Activated CD4-positive, alpha-beta T cell treated with anti-CD3 and anti-CD28 coated beads for 36 hours (primary cell): ENCODE results near the gene PROK1. TPM values are rescaled to one million over a fixed set of nuclear protein-coding genes. Genes with fewer than 3 reads are reported as not detected.

Experiments used
- ATAC-seq: fragments of 200-7000 bp; cut with Tn5 transposase; one replicate; pipeline ENCODE4 v1.10.0; 2021; ENCODE audit warnings: mild to moderate bottlenecking, moderate library complexity
- CTCF ChIA-PET: fragments of 350-600 bp; sonication (Branson Sonifier 250); formaldehyde crosslinking; loops from one replicate; lab custom pipeline; 2021; ENCODE audit warnings: antibody characterized with exemption; lab: Charles Lee
- POLR2A ChIA-PET: fragments of 350-600 bp; sonication (Branson Sonifier 250); formaldehyde crosslinking; loops from one replicate; lab custom pipeline; 2021; ENCODE audit warnings: antibody characterized with exemption, inconsistent platforms; lab: Charles Lee
- DNase-seq: peaks from one replicate; pipeline ENCODE4 v3.0.0-alpha.2; 2020
- H3K27ac Mint-ChIP-seq: one replicate; pipeline ENCODE4 v1.8.0; 2021; ENCODE audit warnings: mixed read lengths
- H3K27me3 Mint-ChIP-seq: one replicate; pipeline ENCODE4 v1.8.0; 2021; ENCODE audit warnings: mixed read lengths
- H3K36me3 Mint-ChIP-seq: one replicate; pipeline ENCODE4 v1.8.0; 2021; ENCODE audit warnings: low read depth, mixed read lengths
- H3K4me1 Mint-ChIP-seq: one replicate; pipeline ENCODE4 v1.8.0; 2021; ENCODE audit warnings: mixed read lengths
- H3K4me3 Mint-ChIP-seq: one replicate; pipeline ENCODE4 v1.8.0; 2021; ENCODE audit warnings: mild to moderate bottlenecking, moderate library complexity, mixed read lengths
- H3K9me3 Mint-ChIP-seq: one replicate; pipeline ENCODE4 v1.8.0; 2021; ENCODE audit warnings: low read depth, mixed read lengths
- intact Hi-C, 2 experiments: fragments of 100-400 bp; cut with DNase I in 1 of 2; cut with micrococcal nuclease in 1 of 2; formaldehyde crosslinking; loops; one replicate each; pipeline versions ENCODE4 v1.14.2 to v1.15.1; 2022 to 2024; cut with DNase I, micrococcal nuclease
- total RNA-seq, 2 experiments: library from RNA; stranded (reverse); gene quantifications; one replicate each; pipeline ENCODE4 v1.2.3, GENCODE V29; 2021

The PROK1 gene
- total RNA-seq, 2 experiments from 2014 or later: not detected

GRCh38 chr1:110477967-110478640 is 27.2 kb downstream of the PROK1 start:
- Mint-ChIP-seq H3K36me3 (no peaks in the 10 kb centered on the region), H3K4me1 (peaks cover 12% of the 10 kb centered on the region), H3K27me3 (peaks cover 2% of the 10 kb centered on the region), H3K9me3 (no peaks in the 10 kb centered on the region), H3K27ac (no peak overlapping the region), H3K4me3 (no peak overlapping the region)
- POLR2A ChIA-PET: no interaction called here
- ATAC-seq (no peak), DNase-seq (no peak)
- CTCF ChIA-PET: interaction anchor here (0.6 to 3.9 kb wide), 5 partner anchors 18 to 964 kb away, joined by 3 to 28 read pairs (median 3); no protein-coding TSS in a partner anchor
- intact Hi-C loops: loop anchor here in 1 of 2 experiments (1.0 kb wide), 1 partner anchor 18 kb away; no protein-coding TSS in a partner anchor

GRCh38 chr1:110478886-110479285 is 27.9 kb downstream of the PROK1 start:
- Mint-ChIP-seq H3K9me3 (no peaks in the 10 kb centered on the region), H3K4me3 (no peak overlapping the region), H3K36me3 (no peaks in the 10 kb centered on the region), H3K27ac (no peak overlapping the region), H3K4me1 (peaks cover 15% of the 10 kb centered on the region), H3K27me3 (peaks cover 8% of the 10 kb centered on the region)
- intact Hi-C loops: no loop called here
- ATAC-seq (no peak), DNase-seq (no peak)
- ChIA-PET POLR2A (no interaction called here), CTCF (interaction anchor here (1.0 to 3.9 kb wide), 4 partner anchors 17 to 287 kb away, joined by 3 to 28 read pairs (median 3); no protein-coding TSS in a partner anchor)

- no peak for ATAC-seq
- Mint-ChIP-seq H3K27me3 (peaks cover 8% of the 10 kb centered on the region), H3K36me3 (no peaks in the 10 kb centered on the region), H3K4me1 (peaks cover 15% of the 10 kb centered on the region), H3K27ac (no peak overlapping the region), H3K9me3 (no peaks in the 10 kb centered on the region), H3K4me3 (no peak overlapping the region)
- CTCF ChIA-PET: interaction anchor here (1.2 to 3.9 kb wide), 4 partner anchors 15 to 277 kb away, joined by 3 to 28 read pairs (median 14); no protein-coding TSS in a partner anchor
- intact Hi-C loops: no loop called here
- DNase-seq: no peak
- POLR2A ChIA-PET: no interaction called here
These were observed 29.6 kb downstream of the PROK1 start for GRCh38 chr1:110480356-110481096.

- ChIA-PET POLR2A (no interaction called here), CTCF (interaction anchor here (1.0 to 3.1 kb wide), 4 partner anchors 13 to 279 kb away, joined by 3 to 23 read pairs (median 6); no protein-coding TSS in a partner anchor)
- Mint-ChIP-seq H3K4me1 (peaks cover 10% of the 10 kb centered on the region), H3K27me3 (peaks cover 6% of the 10 kb centered on the region), H3K4me3 (no peak overlapping the region), H3K9me3 (no peaks in the 10 kb centered on the region), H3K27ac (no peak overlapping the region), H3K36me3 (no peaks in the 10 kb centered on the region)
- no peak for DNase-seq
- intact Hi-C loops: no loop called here
- no peak for ATAC-seq
These were observed 31.1 kb downstream of the PROK1 start for GRCh38 chr1:110481968-110482623.

- CTCF ChIA-PET: interaction anchor here (0.7 to 3.1 kb wide), 5 partner anchors 12 to 286 kb away, joined by 3 to 23 read pairs (median 5); no protein-coding TSS in a partner anchor
- intact Hi-C loops: no loop called here
- Mint-ChIP-seq H3K27ac (no peak overlapping the region), H3K36me3 (no peaks in the 10 kb centered on the region), H3K4me3 (no peak overlapping the region), H3K27me3 (peaks cover 6% of the 10 kb centered on the region), H3K9me3 (no peaks in the 10 kb centered on the region), H3K4me1 (peaks cover 4% of the 10 kb centered on the region)
- ATAC-seq: no peak
- POLR2A ChIA-PET: no interaction called here
- no peak for DNase-seq
These were observed 31.8 kb downstream of the PROK1 start for GRCh38 chr1:110482662-110483307.

GRCh38 chr1:110483308-110483685 is 32.3 kb downstream of the PROK1 start:
- CTCF ChIA-PET: interaction anchor here (0.7 to 3.1 kb wide), 4 partner anchors 12 to 286 kb away, joined by 3 to 23 read pairs (median 6); no protein-coding TSS in a partner anchor
- intact Hi-C loops: no loop called here
- POLR2A ChIA-PET: no interaction called here
- H3K4me3 Mint-ChIP-seq: no peak overlapping the region
- H3K4me1 Mint-ChIP-seq: peaks cover 3% of the 10 kb centered on the region
- H3K36me3 Mint-ChIP-seq: no peaks in the 10 kb centered on the region
- no peak overlapping the region for H3K27ac Mint-ChIP-seq
- no peaks in the 10 kb centered on the region for H3K9me3 Mint-ChIP-seq
- DNase-seq (no peak), ATAC-seq (no peak)
- H3K27me3 Mint-ChIP-seq: peaks cover 6% of the 10 kb centered on the region

- no peak overlapping the region for H3K4me3 Mint-ChIP-seq
- no peaks in the 10 kb centered on the region for H3K36me3 Mint-ChIP-seq
- no peak for DNase-seq
- peaks cover 3% of the 10 kb centered on the region for H3K4me1 Mint-ChIP-seq
- intact Hi-C loops: no loop called here
- H3K27ac Mint-ChIP-seq: no peak overlapping the region
- POLR2A ChIA-PET: no interaction called here
- CTCF ChIA-PET: interaction anchor here (0.6 to 3.3 kb wide), 4 partner anchors 11 to 334 kb away, joined by 3 to 14 read pairs (median 4); partner anchors contain the start of gene SLC6A17
- no peak for ATAC-seq
- H3K27me3 Mint-ChIP-seq: peaks cover 6% of the 10 kb centered on the region
- no peaks in the 10 kb centered on the region for H3K9me3 Mint-ChIP-seq
These were observed 33.9 kb downstream of the PROK1 start for GRCh38 chr1:110484801-110485200.

- H3K4me1 Mint-ChIP-seq: peaks cover 3% of the 10 kb centered on the region
- no peaks in the 10 kb centered on the region for H3K36me3 Mint-ChIP-seq
- peaks cover 6% of the 10 kb centered on the region for H3K27me3 Mint-ChIP-seq
- no peak overlapping the region for H3K4me3 Mint-ChIP-seq
- ChIA-PET POLR2A (no interaction called here), CTCF (interaction anchor here (0.6 to 3.3 kb wide), 3 partner anchors 10 to 335 kb away, joined by 3 to 14 read pairs (median 4); partner anchors contain the start of gene SLC6A17)
- no peak for DNase-seq
- no peak overlapping the region for H3K27ac Mint-ChIP-seq
- no peaks in the 10 kb centered on the region for H3K9me3 Mint-ChIP-seq
- intact Hi-C loops: no loop called here
- ATAC-seq: no peak
These were observed 34.8 kb downstream of the PROK1 start for GRCh38 chr1:110485725-110486124.

- DNase-seq (peak; percentile 16), ATAC-seq (no peak)
- no peak overlapping the region for H3K4me3 Mint-ChIP-seq
- POLR2A ChIA-PET: no interaction called here
- H3K36me3 Mint-ChIP-seq: no peaks in the 10 kb centered on the region
- H3K27ac Mint-ChIP-seq: no peak overlapping the region
- peaks cover 6% of the 10 kb centered on the region for H3K27me3 Mint-ChIP-seq
- H3K4me1 Mint-ChIP-seq: peaks cover 3% of the 10 kb centered on the region
- intact Hi-C loops: no loop called here
- CTCF ChIA-PET: interaction anchor here (0.9 to 3.3 kb wide), 2 partner anchors 8 to 287 kb away, joined by 3 to 14 read pairs; no protein-coding TSS in a partner anchor
- no peaks in the 10 kb centered on the region for H3K9me3 Mint-ChIP-seq
These were observed 36.8 kb downstream of the PROK1 start for GRCh38 chr1:110487726-110488125.

- ATAC-seq: no peak
- POLR2A ChIA-PET: no interaction called here
- no peak overlapping the region for H3K27ac Mint-ChIP-seq
- H3K36me3 Mint-ChIP-seq: no peaks in the 10 kb centered on the region
- intact Hi-C loops: no loop called here
- peaks cover 6% of the 10 kb centered on the region for H3K27me3 Mint-ChIP-seq
- H3K4me1 Mint-ChIP-seq: peaks cover 2% of the 10 kb centered on the region
- no peak overlapping the region for H3K4me3 Mint-ChIP-seq
- H3K9me3 Mint-ChIP-seq: no peaks in the 10 kb centered on the region
- CTCF ChIA-PET: no interaction called here
- DNase-seq: no peak
These were observed 37.2 kb downstream of the PROK1 start for GRCh38 chr1:110488161-110488560.

GRCh38 chr1:110488867-110489266 is 37.9 kb downstream of the PROK1 start:
- CTCF ChIA-PET: no interaction called here
- ATAC-seq: no peak
- no peaks in the 10 kb centered on the region for H3K4me1 Mint-ChIP-seq

More at GRCh38 chr1:110488867-110489266, 37.9 kb downstream of the PROK1 start:
- no peak for DNase-seq
- H3K36me3 Mint-ChIP-seq: no peaks in the 10 kb centered on the region
- H3K9me3 Mint-ChIP-seq: no peaks in the 10 kb centered on the region
- POLR2A ChIA-PET: no interaction called here
- intact Hi-C loops: no loop called here
- H3K27me3 Mint-ChIP-seq: no peaks in the 10 kb centered on the region
- no peak overlapping the region for H3K27ac Mint-ChIP-seq
- no peak overlapping the region for H3K4me3 Mint-ChIP-seq
